ENCODE data around the gene CRCP.
"Not testable (repeated sequence)": the region's sequence is repeated elsewhere in the genome, so short reads cannot be mapped to it uniquely, and the experiment has no call there.

The CRCP gene

GRCh38 chr7:66095010-66095409, 19.6 kb upstream of the CRCP start:
- no peak for DNase-seq (ENCODE audit: low spot score in 2 of 2)
- Mint-ChIP-seq H3K27ac (no peak overlapping the region), H3K4me1 (peaks cover 6% of the 10 kb centered on the region), H3K27me3 (no peaks in the 10 kb centered on the region), H3K9me3 (no peaks in the 10 kb centered on the region), H3K36me3 (no peaks in the 10 kb centered on the region), H3K4me3 (no peak overlapping the region)
- no peak for ATAC-seq (ENCODE audit: low read depth)

GRCh38 chr7:66099232-66099550, 15.5 kb upstream of the CRCP start:
- Mint-ChIP-seq H3K27me3 (no peaks in the 10 kb centered on the region), H3K36me3 (no peaks in the 10 kb centered on the region), H3K27ac (peak overlapping the region; percentile 85), H3K4me1 (peaks cover 10% of the 10 kb centered on the region), H3K4me3 (no peak overlapping the region), H3K9me3 (no peaks in the 10 kb centered on the region)
- ATAC-seq (ENCODE audit: low read depth) (no peak), DNase-seq (ENCODE audit: low spot score in 2 of 2) (no peak)

- H3K4me3 Mint-ChIP-seq: peak overlapping the region; percentile 92
- no peaks in the 10 kb centered on the region for H3K9me3 Mint-ChIP-seq
- DNase-seq (ENCODE audit: low spot score in 2 of 2) (no peak), ATAC-seq (ENCODE audit: low read depth) (peak; percentile 79)
- no peaks in the 10 kb centered on the region for H3K27me3 Mint-ChIP-seq
- H3K4me1 Mint-ChIP-seq: peaks cover 10% of the 10 kb centered on the region
- no peaks in the 10 kb centered on the region for H3K36me3 Mint-ChIP-seq
- peak overlapping the region; percentile 85 for H3K27ac Mint-ChIP-seq
These were observed 14.9 kb upstream of the CRCP start for GRCh38 chr7:66099551-66100407.

- DNase-seq (ENCODE audit: low spot score in 2 of 2) (no peak), ATAC-seq (ENCODE audit: low read depth) (no peak)
- Mint-ChIP-seq H3K4me1 (peaks cover 10% of the 10 kb centered on the region), H3K36me3 (no peaks in the 10 kb centered on the region), H3K4me3 (peak overlapping the region; percentile 92), H3K27me3 (no peaks in the 10 kb centered on the region), H3K9me3 (no peaks in the 10 kb centered on the region), H3K27ac (peak overlapping the region; percentile 85)
These were observed 14.1 kb upstream of the CRCP start for GRCh38 chr7:66100408-66101050.

- H3K36me3 Mint-ChIP-seq; DNase-seq (ENCODE audit: low spot score in 2 of 2); H3K27ac Mint-ChIP-seq; H3K4me3 Mint-ChIP-seq; H3K4me1 Mint-ChIP-seq; H3K9me3 Mint-ChIP-seq; ATAC-seq (ENCODE audit: low read depth); H3K27me3 Mint-ChIP-seq: not testable (repeated sequence)
These were observed 12.5 kb upstream of the CRCP start for GRCh38 chr7:66102168-66102567.

- DNase-seq (ENCODE audit: low spot score in 2 of 2); H3K4me3 Mint-ChIP-seq; H3K4me1 Mint-ChIP-seq; ATAC-seq (ENCODE audit: low read depth); H3K27me3 Mint-ChIP-seq; H3K27ac Mint-ChIP-seq; H3K9me3 Mint-ChIP-seq; H3K36me3 Mint-ChIP-seq: not testable (repeated sequence)
These were observed 10.7 kb upstream of the CRCP start for GRCh38 chr7:66103994-66104393.

GRCh38 chr7:66105263-66105748, 9.3 kb upstream of the CRCP start:
- no peaks in the 10 kb centered on the region for H3K36me3 Mint-ChIP-seq
- no peak for ATAC-seq (ENCODE audit: low read depth)
- H3K9me3 Mint-ChIP-seq: no peaks in the 10 kb centered on the region
- peaks cover under 1% of the 10 kb centered on the region for H3K4me1 Mint-ChIP-seq
- H3K27ac Mint-ChIP-seq: peak overlapping the region; percentile 33
- H3K4me3 Mint-ChIP-seq: no peak overlapping the region
- H3K27me3 Mint-ChIP-seq: no peaks in the 10 kb centered on the region
- no peak for DNase-seq (ENCODE audit: low spot score in 2 of 2)

- not testable (repeated sequence) for H3K4me1 Mint-ChIP-seq; DNase-seq (ENCODE audit: low spot score in 2 of 2); H3K27me3 Mint-ChIP-seq; H3K27ac Mint-ChIP-seq; H3K9me3 Mint-ChIP-seq; H3K36me3 Mint-ChIP-seq; H3K4me3 Mint-ChIP-seq; ATAC-seq (ENCODE audit: low read depth)
These were observed 6.2 kb upstream of the CRCP start for GRCh38 chr7:66108410-66108809.

- Mint-ChIP-seq H3K36me3 (peaks cover 3% of the 10 kb centered on the region), H3K9me3 (no peaks in the 10 kb centered on the region), H3K4me3 (no peak overlapping the region)
These were observed 3.8 kb upstream of the CRCP start for GRCh38 chr7:66110856-66111255.

GRCh38 chr7:66116680-66117420, 2.2 kb downstream of the CRCP start:
- Mint-ChIP-seq H3K4me3 (peak overlapping the region; percentile 21), H3K4me1 (peaks cover 31% of the 10 kb centered on the region), H3K27ac (peak overlapping the region; percentile 76)
- not testable (repeated sequence) for H3K36me3 Mint-ChIP-seq; DNase-seq (ENCODE audit: low spot score in 2 of 2); H3K27me3 Mint-ChIP-seq; ATAC-seq (ENCODE audit: low read depth); H3K9me3 Mint-ChIP-seq

More at GRCh38 chr7:66110856-66111255, 3.8 kb upstream of the CRCP start:
- DNase-seq (ENCODE audit: low spot score in 2 of 2) (no peak), ATAC-seq (ENCODE audit: low read depth) (no peak)
- Mint-ChIP-seq H3K27ac (no peak overlapping the region), H3K4me1 (peaks cover 7% of the 10 kb centered on the region), H3K27me3 (no peaks in the 10 kb centered on the region)

- DNase-seq (ENCODE audit: low spot score in 2 of 2) (no peak), ATAC-seq (ENCODE audit: low read depth) (no peak)
- peaks cover 9% of the 10 kb centered on the region for H3K36me3 Mint-ChIP-seq
- no peaks in the 10 kb centered on the region for H3K27me3 Mint-ChIP-seq
- no peaks in the 10 kb centered on the region for H3K9me3 Mint-ChIP-seq
- no peak overlapping the region for H3K4me3 Mint-ChIP-seq
- peaks cover 31% of the 10 kb centered on the region for H3K4me1 Mint-ChIP-seq
- H3K27ac Mint-ChIP-seq: peak overlapping the region; percentile 50
These were observed 4.0 kb downstream of the CRCP start for GRCh38 chr7:66118603-66119002.

- H3K36me3 Mint-ChIP-seq: peaks cover 9% of the 10 kb centered on the region
- peak overlapping the region; percentile 50 for H3K27ac Mint-ChIP-seq
- peaks cover 31% of the 10 kb centered on the region for H3K4me1 Mint-ChIP-seq
- H3K9me3 Mint-ChIP-seq: no peaks in the 10 kb centered on the region
- H3K4me3 Mint-ChIP-seq: no peak overlapping the region
- no peaks in the 10 kb centered on the region for H3K27me3 Mint-ChIP-seq
- DNase-seq (ENCODE audit: low spot score in 2 of 2) (no peak), ATAC-seq (ENCODE audit: low read depth) (no peak)
These were observed 4.7 kb downstream of the CRCP start for GRCh38 chr7:66119245-66119850.

- Mint-ChIP-seq H3K9me3 (no peaks in the 10 kb centered on the region), H3K4me3 (no peak overlapping the region), H3K36me3 (peaks cover 3% of the 10 kb centered on the region), H3K27me3 (no peaks in the 10 kb centered on the region), H3K27ac (no peak overlapping the region), H3K4me1 (peaks cover 30% of the 10 kb centered on the region)
- no peak for DNase-seq (ENCODE audit: low spot score in 2 of 2)
- ATAC-seq (ENCODE audit: low read depth): no peak
These were observed 8.5 kb downstream of the CRCP start for GRCh38 chr7:66123175-66123528.

GRCh38 chr7:66124569-66124861, 9.9 kb downstream of the CRCP start:
- not testable (repeated sequence) for ATAC-seq (ENCODE audit: low read depth); H3K27me3 Mint-ChIP-seq; H3K9me3 Mint-ChIP-seq; H3K36me3 Mint-ChIP-seq; DNase-seq (ENCODE audit: low spot score in 2 of 2); H3K4me3 Mint-ChIP-seq
- Mint-ChIP-seq H3K4me1 (peaks cover 22% of the 10 kb centered on the region), H3K27ac (peak overlapping the region; percentile 19)
